Transverse colon (tissue), 3 donors: ENCODE results near the gene HNRNPR.

Experiments
- EP300 ChIP-seq: sonication (generic); formaldehyde crosslinking; IDR thresholded peaks from one replicate; pipeline ENCODE4 v1.6.1; 2017; ENCODE audit warnings: antibody characterized with exemption, low read depth
- POLR2A ChIP-seq: fragments of 450-650 bp; IDR thresholded peaks from one replicate; pipeline ENCODE4 v1.6.1; 2016; ENCODE audit warnings: antibody characterized with exemption, mild to moderate bottlenecking, moderate library complexity
- TF ChIP-seq, protein P1 (sequence below), 5 experiments: fragments of 200-600 bp in 3 of 5; fragments of 450-650 bp in 2 of 5; sonication (generic) in 3 of 5; IDR thresholded peaks; 1 replicate in 2 of 5; 2 replicates in 3 of 5; pipeline ENCODE4 v1.5.1; 2016 to 2017; ENCODE audit warnings: antibody characterized with exemption in 5 of 5, inconsistent platforms in 3 of 5, mild to moderate bottlenecking in 2 of 5, moderate library complexity in 1 of 5

DNA sequence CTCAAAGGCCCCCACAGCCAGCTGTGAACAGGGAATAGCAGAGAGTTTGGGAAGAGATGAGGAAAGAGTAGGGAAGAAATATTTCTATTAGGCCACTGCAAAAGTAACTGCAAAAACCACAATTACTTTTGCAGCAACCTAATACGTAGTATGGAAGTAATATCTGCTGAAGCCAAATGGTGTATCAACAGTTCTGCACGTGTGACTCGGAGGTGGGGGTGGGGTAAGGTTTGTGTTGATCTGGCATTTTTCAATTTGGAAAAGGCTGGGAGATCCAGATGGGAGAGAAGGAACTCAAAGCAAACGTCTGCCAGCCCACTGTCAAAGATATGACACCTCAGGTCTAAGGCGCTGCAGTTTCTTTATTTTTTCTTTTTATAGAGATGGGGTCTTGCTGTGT lies 36.6 kb upstream of the HNRNPR start:
- no peak for TF ChIP-seq POLR2A
- TF ChIP-seq, protein P1, sequence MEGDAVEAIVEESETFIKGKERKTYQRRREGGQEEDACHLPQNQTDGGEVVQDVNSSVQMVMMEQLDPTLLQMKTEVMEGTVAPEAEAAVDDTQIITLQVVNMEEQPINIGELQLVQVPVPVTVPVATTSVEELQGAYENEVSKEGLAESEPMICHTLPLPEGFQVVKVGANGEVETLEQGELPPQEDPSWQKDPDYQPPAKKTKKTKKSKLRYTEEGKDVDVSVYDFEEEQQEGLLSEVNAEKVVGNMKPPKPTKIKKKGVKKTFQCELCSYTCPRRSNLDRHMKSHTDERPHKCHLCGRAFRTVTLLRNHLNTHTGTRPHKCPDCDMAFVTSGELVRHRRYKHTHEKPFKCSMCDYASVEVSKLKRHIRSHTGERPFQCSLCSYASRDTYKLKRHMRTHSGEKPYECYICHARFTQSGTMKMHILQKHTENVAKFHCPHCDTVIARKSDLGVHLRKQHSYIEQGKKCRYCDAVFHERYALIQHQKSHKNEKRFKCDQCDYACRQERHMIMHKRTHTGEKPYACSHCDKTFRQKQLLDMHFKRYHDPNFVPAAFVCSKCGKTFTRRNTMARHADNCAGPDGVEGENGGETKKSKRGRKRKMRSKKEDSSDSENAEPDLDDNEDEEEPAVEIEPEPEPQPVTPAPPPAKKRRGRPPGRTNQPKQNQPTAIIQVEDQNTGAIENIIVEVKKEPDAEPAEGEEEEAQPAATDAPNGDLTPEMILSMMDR (IDR thresholded peaks at IDR 0.05), result no peak
- no peak for TF ChIP-seq EP300
